HCT116 (cell line): ENCODE measurements around the gene MYO5C. TPM values are rescaled to one million over a fixed set of nuclear protein-coding genes. Genes with fewer than 3 reads are reported as not detected.

Experiments
- ATAC-seq: fragments of 200-7000 bp; cut with Tn5 transposase; 2 replicates; pipeline ENCODE4 v1.9.1; 2020; ENCODE audit warnings: mild to moderate bottlenecking, moderate library complexity
- BruUV-seq: library from RNA; stranded (reverse); fragments of 400-500 nt; replicated peaks from 2 replicates; lab custom pipeline; 2021; lab: Mats Ljungman, UMichigan
- CTCF ChIA-PET: fragments of 300-600 bp; sonication (Branson Sonifier 250); formaldehyde crosslinking; loops from one replicate; lab custom pipeline; 2021; ENCODE audit warnings: antibody characterized with exemption; lab: Charles Lee
- POLR2A ChIA-PET: fragments of 300-600, 350-600 bp; sonication (Branson Sonifier 250); formaldehyde crosslinking; loops from one replicate; lab custom pipeline; 2021; ENCODE audit warnings: antibody characterized with exemption; lab: Charles Lee
- RAD21 ChIA-PET, 2 experiments: fragments of 300-600 bp; sonication (Branson Sonifier 250); formaldehyde crosslinking; loops; one replicate each; lab custom pipeline; 2023; ENCODE audit warnings: low total read pairs in 2 of 2; ENCODE audit not compliant: uncharacterized antibody in 2 of 2, unreplicated experiment in 2 of 2, low non-redundant PET in 1 of 2; lab: Charles Lee
- DNase-seq: peaks from one replicate; pipeline ENCODE4 v3.0.0-alpha.2; 2010; ENCODE audit warnings: low read depth, low spot score
- H2AFZ ChIP-seq: fragments of 200-600 bp; shearing (Covaris generic), sonication (generic); 2 replicates; pipeline ENCODE4 v1.6.1; 2017; ENCODE audit warnings: low read depth, mixed run types, mixed read lengths, antibody characterized with exemption, low read length; ENCODE audit not compliant: poor library complexity, severe bottlenecking
- H3K27ac ChIP-seq: 2 replicates; pipeline ENCODE4 v1.5.1; 2012; ENCODE audit warnings: low read depth, low read length
- H3K27me3 ChIP-seq: fragments of 200-600 bp; sonication (generic); 2 replicates; pipeline ENCODE4 v1.6.1; 2016; ENCODE audit warnings: mixed run types, low read length, mixed read lengths; ENCODE audit not compliant: insufficient read depth
- H3K36me3 ChIP-seq, 2 experiments: fragments of 200-500 bp in 1 of 2; fragments of 200-600 bp in 1 of 2; sonication (Bioruptor generic) in 1 of 2; sonication (generic) in 1 of 2; 2 replicates each; pipeline versions ENCODE4 v1.5.1 to v1.6.1; 2014 to 2016; ENCODE audit warnings: low read length in 2 of 2, inconsistent platforms in 1 of 2, mixed read lengths in 1 of 2, mixed run types in 1 of 2; ENCODE audit not compliant: insufficient read depth in 2 of 2, control insufficient read depth in 1 of 2
- H3K4me1 ChIP-seq, 2 experiments: fragments of 200-600 bp in 1 of 2; sonication (generic) in 1 of 2; 2 replicates each; pipeline versions ENCODE4 v1.5.1 to v1.6.1; 2012 to 2017; ENCODE audit warnings: low read length in 2 of 2, inconsistent platforms in 1 of 2, mild to moderate bottlenecking in 1 of 2, mixed read lengths in 1 of 2, mixed run types in 1 of 2, moderate library complexity in 1 of 2; ENCODE audit not compliant: insufficient read depth in 2 of 2, control insufficient read depth in 1 of 2
- H3K4me2 ChIP-seq: fragments of 200-600 bp; sonication (generic); 2 replicates; pipeline ENCODE4 v1.6.1; 2017; ENCODE audit warnings: mixed run types, low read length, mixed read lengths
- H3K4me3 ChIP-seq, 2 experiments: fragments of 200-600 bp in 1 of 2; sonication (generic) in 1 of 2; replicated peaks in 1 of 2; 2 replicates each; pipeline ENCODE4 v1.5.1; 2011 to 2016; ENCODE audit warnings: low read length in 2 of 2, control low read depth in 1 of 2, low read depth in 1 of 2, mild to moderate bottlenecking in 1 of 2, mixed read lengths in 1 of 2, mixed run types in 1 of 2
- H3K79me2 ChIP-seq: fragments of 200-600 bp; sonication (generic); 2 replicates; pipeline ENCODE4 v1.6.1; 2017; ENCODE audit warnings: mild to moderate bottlenecking, mixed run types, low read length, moderate library complexity, mixed read lengths; ENCODE audit not compliant: insufficient read depth
- H3K9ac ChIP-seq: fragments of 200-600 bp; sonication (generic); 2 replicates; pipeline ENCODE4 v1.6.1; 2016; ENCODE audit warnings: low read length, mixed read lengths
- H3K9me2 ChIP-seq: fragments of 200-600 bp; sonication (generic), shearing (Covaris generic); 2 replicates; pipeline ENCODE4 v1.6.1; 2017; ENCODE audit warnings: mixed run types, mild to moderate bottlenecking, moderate library complexity; ENCODE audit not compliant: insufficient read depth
- H3K9me3 ChIP-seq, 2 experiments: fragments of 200-500 bp in 1 of 2; fragments of 200-600 bp in 1 of 2; sonication (Bioruptor generic) in 1 of 2; sonication (generic) in 1 of 2; 2 replicates each; pipeline ENCODE4 v1.6.1; 2014 to 2017; ENCODE audit warnings: low read length in 2 of 2, mixed read lengths in 2 of 2, inconsistent platforms in 1 of 2, low read depth in 1 of 2, mild to moderate bottlenecking in 1 of 2, mixed run types in 1 of 2, moderate library complexity in 1 of 2; ENCODE audit not compliant: control insufficient read depth in 1 of 2, insufficient read depth in 1 of 2
- H4K20me1 ChIP-seq: fragments of 200-600 bp; sonication (generic), shearing (Covaris generic); 2 replicates; pipeline ENCODE4 v1.6.1; 2017; ENCODE audit warnings: mixed run types, mild to moderate bottlenecking, moderate library complexity; ENCODE audit not compliant: insufficient read depth
- ATF3 ChIP-seq: IDR thresholded peaks from 2 replicates; pipeline ENCODE4 v1.6.1; 2012
- CBX3 ChIP-seq: IDR thresholded peaks from 2 replicates; pipeline ENCODE4 v1.6.1; 2012; ENCODE audit warnings: low read depth
- CEBPB ChIP-seq: IDR thresholded peaks from 2 replicates; pipeline ENCODE4 v1.6.1; 2012; ENCODE audit warnings: low read depth
- EGR1 ChIP-seq: IDR thresholded peaks from 2 replicates; pipeline ENCODE4 v1.6.1; 2012; ENCODE audit warnings: low read depth
- ELF1 ChIP-seq: IDR thresholded peaks from 2 replicates; pipeline ENCODE4 v1.6.1; 2012; ENCODE audit warnings: low read depth, borderline replicate concordance
- EZH2phosphoT487 ChIP-seq: fragments of 200-600 bp; IDR thresholded peaks from 2 replicates; pipeline ENCODE4 v1.6.1; 2018; ENCODE audit warnings: antibody characterized with exemption, borderline replicate concordance
- FOSL1 ChIP-seq: IDR thresholded peaks from 2 replicates; pipeline ENCODE4 v1.6.1; 2012; ENCODE audit warnings: low read depth
- JUND ChIP-seq: IDR thresholded peaks from 2 replicates; pipeline ENCODE4 v1.6.1; 2012
- POLR2AphosphoS5 ChIP-seq: IDR thresholded peaks from 2 replicates; pipeline ENCODE4 v1.6.1; 2011; ENCODE audit warnings: mild to moderate bottlenecking, low read depth, low read length, moderate library complexity
- RAD21 ChIP-seq: IDR thresholded peaks from 2 replicates; pipeline ENCODE4 v1.6.1; 2012; ENCODE audit warnings: low read depth, mild to moderate bottlenecking
- REST ChIP-seq: IDR thresholded peaks from 2 replicates; pipeline ENCODE4 v1.6.1; 2012; ENCODE audit warnings: low read depth
- SIN3A ChIP-seq: IDR thresholded peaks from 2 replicates; pipeline ENCODE4 v1.6.1; 2012; ENCODE audit warnings: low read depth
- SP1 ChIP-seq: IDR thresholded peaks from 2 replicates; pipeline ENCODE4 v1.6.1; 2012; ENCODE audit warnings: low read depth
- SRF ChIP-seq: IDR thresholded peaks from 2 replicates; pipeline ENCODE4 v1.6.1; 2012; ENCODE audit warnings: low read depth
- TCF7L2 ChIP-seq: IDR thresholded peaks from 2 replicates; pipeline ENCODE4 v1.7.0; 2011; ENCODE audit warnings: borderline replicate concordance, inconsistent platforms; ENCODE audit not compliant: insufficient read depth, insufficient read length; ENCODE audit errors: extremely low read depth
- YY1 ChIP-seq: IDR thresholded peaks from 2 replicates; pipeline ENCODE4 v1.6.1; 2011; ENCODE audit warnings: low read length, low read depth, moderate library complexity, mild to moderate bottlenecking; ENCODE audit not compliant: insufficient replicate concordance; ENCODE audit errors: extremely low read depth
- ZFX ChIP-seq: fragments of 450-650 bp; IDR thresholded peaks from 2 replicates; pipeline ENCODE4 v1.6.1; 2017
- intact Hi-C: fragments of 100-400 bp; cut with micrococcal nuclease; formaldehyde crosslinking; loops from 2 replicates; pipeline ENCODE4 v1.10.0; 2022
- total RNA-seq: library from RNA; stranded (reverse); gene quantifications from one replicate; pipeline ENCODE4 v1.2.1, GENCODE V29; 2021; ENCODE audit not compliant: unreplicated experiment
- TF ChIP-seq, protein P1 (sequence below), 3 experiments: fragments of 200-600 bp in 1 of 3; sonication (generic) in 1 of 3; IDR thresholded peaks in 2 of 3; conservative IDR thresholded peaks in 1 of 3; 2 replicates each; pipeline ENCODE4 v1.5.1; 2012 to 2017; ENCODE audit warnings: low read depth in 2 of 3, low read length in 2 of 3, antibody characterized with exemption in 1 of 3, borderline replicate concordance in 1 of 3, control low read depth in 1 of 3, mild to moderate bottlenecking in 1 of 3, mixed read lengths in 1 of 3, mixed run types in 1 of 3, moderate library complexity in 1 of 3; ENCODE audit not compliant: insufficient read depth in 1 of 3
- TF ChIP-seq, protein P2 (sequence below): IDR thresholded peaks from 2 replicates; pipeline ENCODE4 v1.6.1; 2012
- TF ChIP-seq, protein P3 (sequence below): IDR thresholded peaks from 2 replicates; pipeline ENCODE4 v1.6.1; 2011; ENCODE audit warnings: mild to moderate bottlenecking, low read length, moderate library complexity; ENCODE audit not compliant: insufficient replicate concordance; ENCODE audit errors: extremely low read depth

MYO5C gene
- total RNA-seq, 1 experiment from 2014 or later: 34.0 TPM

GRCh38 chr15:52191207-52191606 is 104.4 kb downstream of the MYO5C start, which contains the start of gene GNB5:
TSS of gene GNB5 (minus strand) at chr15:52191392. CDS start at chr15:52184676, 6,716 bp downstream.
- Histone ChIP-seq H3K27ac (no peak within 1 kb of the TSS), H3K4me1 (no peaks in the 10 kb centered on the region), H3K36me3 (peaks cover under 1 to 15% of the 10 kb centered on the region in 2 experiments; a peak in 3 of 4 replicates), H3K9me2 (no peaks in the 10 kb centered on the region), H4K20me1 (no peaks in the 10 kb centered on the region), H3K79me2 (no peaks in the 10 kb centered on the region), H3K9me3 (no peaks in the 10 kb centered on the region), H3K4me3 (no peak within 1 kb of the TSS), H3K27me3 (no peaks in the 10 kb centered on the region), H3K4me2 (no peak within 1 kb of the TSS), H2AFZ (no peak within 1 kb of the TSS)
- POLR2A ChIA-PET: no interaction called here
- RAD21 ChIA-PET: no interaction called here
- no TSS peak for BruUV-seq
- intact Hi-C loops: no loop called here
- DNase-seq: no peak
- CTCF ChIA-PET: no interaction called here
- TF ChIP-seq SIN3A: no peak
- no peak for TF ChIP-seq FOSL1
- no peak for TF ChIP-seq EZH2phosphoT487
- TF ChIP-seq EGR1: no peak
- no peak for TF ChIP-seq SRF
- TF ChIP-seq YY1: no peak
- no peak for TF ChIP-seq ATF3
- no peak for TF ChIP-seq SP1
- TF ChIP-seq REST: no peak
- no peak for TF ChIP-seq JUND
- no peak for TF ChIP-seq ELF1
- TF ChIP-seq, protein P1, sequence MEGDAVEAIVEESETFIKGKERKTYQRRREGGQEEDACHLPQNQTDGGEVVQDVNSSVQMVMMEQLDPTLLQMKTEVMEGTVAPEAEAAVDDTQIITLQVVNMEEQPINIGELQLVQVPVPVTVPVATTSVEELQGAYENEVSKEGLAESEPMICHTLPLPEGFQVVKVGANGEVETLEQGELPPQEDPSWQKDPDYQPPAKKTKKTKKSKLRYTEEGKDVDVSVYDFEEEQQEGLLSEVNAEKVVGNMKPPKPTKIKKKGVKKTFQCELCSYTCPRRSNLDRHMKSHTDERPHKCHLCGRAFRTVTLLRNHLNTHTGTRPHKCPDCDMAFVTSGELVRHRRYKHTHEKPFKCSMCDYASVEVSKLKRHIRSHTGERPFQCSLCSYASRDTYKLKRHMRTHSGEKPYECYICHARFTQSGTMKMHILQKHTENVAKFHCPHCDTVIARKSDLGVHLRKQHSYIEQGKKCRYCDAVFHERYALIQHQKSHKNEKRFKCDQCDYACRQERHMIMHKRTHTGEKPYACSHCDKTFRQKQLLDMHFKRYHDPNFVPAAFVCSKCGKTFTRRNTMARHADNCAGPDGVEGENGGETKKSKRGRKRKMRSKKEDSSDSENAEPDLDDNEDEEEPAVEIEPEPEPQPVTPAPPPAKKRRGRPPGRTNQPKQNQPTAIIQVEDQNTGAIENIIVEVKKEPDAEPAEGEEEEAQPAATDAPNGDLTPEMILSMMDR (IDR thresholded peaks at IDR 0.05 in 2 of 3, conservative IDR thresholded peaks at IDR 0.05 in 1 of 3; ENCODE audit: borderline replicate concordance in 1 of 3, insufficient read depth in 1 of 3, low read depth in 2 of 3, low read length in 2 of 3): no peak
- TF ChIP-seq, protein P2, sequence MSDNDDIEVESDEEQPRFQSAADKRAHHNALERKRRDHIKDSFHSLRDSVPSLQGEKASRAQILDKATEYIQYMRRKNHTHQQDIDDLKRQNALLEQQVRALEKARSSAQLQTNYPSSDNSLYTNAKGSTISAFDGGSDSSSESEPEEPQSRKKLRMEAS: no peak
- no peak for TF ChIP-seq TCF7L2
- no peak for TF ChIP-seq ZFX
- TF ChIP-seq, protein P3, sequence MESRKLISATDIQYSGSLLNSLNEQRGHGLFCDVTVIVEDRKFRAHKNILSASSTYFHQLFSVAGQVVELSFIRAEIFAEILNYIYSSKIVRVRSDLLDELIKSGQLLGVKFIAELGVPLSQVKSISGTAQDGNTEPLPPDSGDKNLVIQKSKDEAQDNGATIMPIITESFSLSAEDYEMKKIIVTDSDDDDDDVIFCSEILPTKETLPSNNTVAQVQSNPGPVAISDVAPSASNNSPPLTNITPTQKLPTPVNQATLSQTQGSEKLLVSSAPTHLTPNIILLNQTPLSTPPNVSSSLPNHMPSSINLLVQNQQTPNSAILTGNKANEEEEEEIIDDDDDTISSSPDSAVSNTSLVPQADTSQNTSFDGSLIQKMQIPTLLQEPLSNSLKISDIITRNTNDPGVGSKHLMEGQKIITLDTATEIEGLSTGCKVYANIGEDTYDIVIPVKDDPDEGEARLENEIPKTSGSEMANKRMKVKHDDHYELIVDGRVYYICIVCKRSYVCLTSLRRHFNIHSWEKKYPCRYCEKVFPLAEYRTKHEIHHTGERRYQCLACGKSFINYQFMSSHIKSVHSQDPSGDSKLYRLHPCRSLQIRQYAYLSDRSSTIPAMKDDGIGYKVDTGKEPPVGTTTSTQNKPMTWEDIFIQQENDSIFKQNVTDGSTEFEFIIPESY: no peak
- TF ChIP-seq RAD21: no peak
- no peak for TF ChIP-seq CBX3
- TF ChIP-seq POLR2AphosphoS5: no peak
- TF ChIP-seq CEBPB: no peak
- TF ChIP-seq, all 23 proteins: peak for 0
- ATAC-seq: no peak
- no peak within 1 kb of the TSS for H3K9ac ChIP-seq
